Glutamatergic neuron (in vitro differentiated cells): ENCODE data around the gene USP36. TPM values are rescaled to one million over a fixed set of nuclear protein-coding genes. Genes with fewer than 3 reads are reported as not detected.

Experiments used
- DNase-seq: peaks from one replicate; pipeline ENCODE4 v3.0.0; 2022
- H3K27ac Mint-ChIP-seq: one replicate; pipeline ENCODE4 v1.8.0; 2020; ENCODE audit warnings: mild to moderate bottlenecking, mixed read lengths, inconsistent platforms; ENCODE audit not compliant: unreplicated experiment
- H3K27me3 Mint-ChIP-seq: one replicate; pipeline ENCODE4 v1.8.0; 2020; ENCODE audit warnings: mild to moderate bottlenecking, moderate library complexity, mixed read lengths, inconsistent platforms; ENCODE audit not compliant: unreplicated experiment
- H3K36me3 Mint-ChIP-seq: one replicate; pipeline ENCODE4 v1.8.0; 2020; ENCODE audit warnings: mild to moderate bottlenecking, mixed read lengths, inconsistent platforms; ENCODE audit not compliant: unreplicated experiment
- H3K4me1 Mint-ChIP-seq: one replicate; pipeline ENCODE4 v1.8.0; 2020; ENCODE audit warnings: mild to moderate bottlenecking, low read depth, mixed read lengths, inconsistent platforms; ENCODE audit not compliant: unreplicated experiment
- H3K4me3 Mint-ChIP-seq: one replicate; pipeline ENCODE4 v1.8.0; 2020; ENCODE audit warnings: mild to moderate bottlenecking, mixed read lengths, inconsistent platforms; ENCODE audit not compliant: unreplicated experiment
- H3K9me3 Mint-ChIP-seq: one replicate; pipeline ENCODE4 v1.8.0; 2020; ENCODE audit warnings: mild to moderate bottlenecking, moderate library complexity, mixed read lengths, inconsistent platforms; ENCODE audit not compliant: unreplicated experiment
- total RNA-seq: library from RNA; stranded (reverse); fragmentation: NEBNext Ultra II Directional; extraction: Animal tissue kit (Norgen Biotek cat#: 25700); gene quantifications from one replicate; pipeline ENCODE4 v1.2.1, GENCODE V29; 2021; ENCODE audit not compliant: unreplicated experiment
- TF ChIP-seq, protein P1 (sequence below): fragments of 200-600 bp; sonication (generic); IDR thresholded peaks from one replicate; pipeline ENCODE4 v1.5.0; 2021; ENCODE audit not compliant: partially characterized antibody, unreplicated experiment

USP36 gene
- total RNA-seq, 1 donor from 2014 or later = 45.3 TPM

- H3K4me3 Mint-ChIP-seq = no peak overlapping the region
- peaks cover 3% of the 10 kb centered on the region for H3K9me3 Mint-ChIP-seq
- H3K27me3 Mint-ChIP-seq = peaks cover 6% of the 10 kb centered on the region
- no peak overlapping the region for H3K27ac Mint-ChIP-seq
- peaks cover 10% of the 10 kb centered on the region for H3K4me1 Mint-ChIP-seq
- TF ChIP-seq, protein P1, sequence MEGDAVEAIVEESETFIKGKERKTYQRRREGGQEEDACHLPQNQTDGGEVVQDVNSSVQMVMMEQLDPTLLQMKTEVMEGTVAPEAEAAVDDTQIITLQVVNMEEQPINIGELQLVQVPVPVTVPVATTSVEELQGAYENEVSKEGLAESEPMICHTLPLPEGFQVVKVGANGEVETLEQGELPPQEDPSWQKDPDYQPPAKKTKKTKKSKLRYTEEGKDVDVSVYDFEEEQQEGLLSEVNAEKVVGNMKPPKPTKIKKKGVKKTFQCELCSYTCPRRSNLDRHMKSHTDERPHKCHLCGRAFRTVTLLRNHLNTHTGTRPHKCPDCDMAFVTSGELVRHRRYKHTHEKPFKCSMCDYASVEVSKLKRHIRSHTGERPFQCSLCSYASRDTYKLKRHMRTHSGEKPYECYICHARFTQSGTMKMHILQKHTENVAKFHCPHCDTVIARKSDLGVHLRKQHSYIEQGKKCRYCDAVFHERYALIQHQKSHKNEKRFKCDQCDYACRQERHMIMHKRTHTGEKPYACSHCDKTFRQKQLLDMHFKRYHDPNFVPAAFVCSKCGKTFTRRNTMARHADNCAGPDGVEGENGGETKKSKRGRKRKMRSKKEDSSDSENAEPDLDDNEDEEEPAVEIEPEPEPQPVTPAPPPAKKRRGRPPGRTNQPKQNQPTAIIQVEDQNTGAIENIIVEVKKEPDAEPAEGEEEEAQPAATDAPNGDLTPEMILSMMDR = no peak
- DNase-seq = no peak
- peaks cover 4% of the 10 kb centered on the region for H3K36me3 Mint-ChIP-seq
Observed at GRCh38 chr17:78794864-78795640, 45.6 kb downstream of the USP36 start.

GRCh38 chr17:78794399-78794798, 46.2 kb downstream of the USP36 start:
- peaks cover 4% of the 10 kb centered on the region for H3K36me3 Mint-ChIP-seq

DNA sequence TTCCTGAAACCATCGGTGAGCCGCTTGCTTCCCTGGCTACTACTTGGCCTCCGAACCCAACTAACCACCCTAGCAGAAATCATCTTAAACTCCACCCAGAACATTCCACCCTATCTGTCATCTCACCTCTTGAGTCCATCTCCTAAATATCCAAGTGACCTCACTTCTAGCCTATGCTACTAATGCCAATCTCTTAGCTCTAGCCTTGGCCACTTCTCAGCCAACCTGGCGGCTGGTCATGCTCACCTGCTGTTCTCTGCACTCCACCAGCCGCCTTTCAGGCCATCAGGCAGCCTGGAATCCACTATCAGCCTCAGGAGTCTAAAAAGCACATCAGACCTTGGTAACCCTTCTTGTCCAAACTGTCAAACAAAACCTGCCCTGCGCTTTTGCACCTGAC, 46.6 kb downstream of the USP36 start:
- H3K9me3 Mint-ChIP-seq = peaks cover 5% of the 10 kb centered on the region
- H3K4me1 Mint-ChIP-seq = peaks cover 13% of the 10 kb centered on the region
- peaks cover 8% of the 10 kb centered on the region for H3K27me3 Mint-ChIP-seq
- TF ChIP-seq, protein P1 = no peak
- no peak overlapping the region for H3K27ac Mint-ChIP-seq
- DNase-seq = no peak
- no peak overlapping the region for H3K4me3 Mint-ChIP-seq
- H3K36me3 Mint-ChIP-seq = peaks cover 3% of the 10 kb centered on the region

More at GRCh38 chr17:78794399-78794798, 46.2 kb downstream of the USP36 start:
- H3K27me3 Mint-ChIP-seq = peaks cover 8% of the 10 kb centered on the region
- no peak for DNase-seq
- no peak overlapping the region for H3K27ac Mint-ChIP-seq
- H3K9me3 Mint-ChIP-seq = peaks cover 5% of the 10 kb centered on the region
- TF ChIP-seq, protein P1 = no peak
- H3K4me3 Mint-ChIP-seq = no peak overlapping the region
- H3K4me1 Mint-ChIP-seq = peaks cover 12% of the 10 kb centered on the region

- TF ChIP-seq, protein P1 = no peak
- Mint-ChIP-seq H3K27me3 (peaks cover 5% of the 10 kb centered on the region), H3K4me3 (no peak overlapping the region), H3K9me3 (peaks cover 5% of the 10 kb centered on the region), H3K36me3 (no peaks in the 10 kb centered on the region), H3K27ac (no peak overlapping the region), H3K4me1 (peaks cover 11% of the 10 kb centered on the region)
- DNase-seq = no peak
Observed at GRCh38 chr17:78793415-78793814, 47.2 kb downstream of the USP36 start.
